Activated T-cell treated with anti-CD3 and anti-CD28 coated beads, Interleukin-2, amount 50 U/mL, for 24 hours (primary cell): ENCODE results near the gene EP300.
"Not testable (repeated sequence)": the region's sequence is repeated elsewhere in the genome, so short reads cannot be mapped to it uniquely, and the experiment has no call there.

Experiments used
- DNase-seq: peaks from one replicate; pipeline ENCODE4 v3.0.0-alpha.2; 2020
- H3K27ac Mint-ChIP-seq: 2 replicates; pipeline ENCODE4 v1.8.0; 2020; ENCODE audit warnings: mild to moderate bottlenecking, mixed read lengths
- H3K27me3 Mint-ChIP-seq: 2 replicates; pipeline ENCODE4 v1.8.0; 2020; ENCODE audit warnings: mixed read lengths
- H3K36me3 Mint-ChIP-seq: 2 replicates; pipeline ENCODE4 v1.8.0; 2020; ENCODE audit warnings: low read depth, mixed read lengths
- H3K4me1 Mint-ChIP-seq: 2 replicates; pipeline ENCODE4 v1.8.0; 2020; ENCODE audit warnings: low read depth, mixed read lengths
- H3K4me3 Mint-ChIP-seq: 2 replicates; pipeline ENCODE4 v1.8.0; 2020; ENCODE audit warnings: mild to moderate bottlenecking, moderate library complexity, mixed read lengths
- H3K9me3 Mint-ChIP-seq: 2 replicates; pipeline ENCODE4 v1.8.0; 2020; ENCODE audit warnings: mixed read lengths

Gene EP300

DNA sequence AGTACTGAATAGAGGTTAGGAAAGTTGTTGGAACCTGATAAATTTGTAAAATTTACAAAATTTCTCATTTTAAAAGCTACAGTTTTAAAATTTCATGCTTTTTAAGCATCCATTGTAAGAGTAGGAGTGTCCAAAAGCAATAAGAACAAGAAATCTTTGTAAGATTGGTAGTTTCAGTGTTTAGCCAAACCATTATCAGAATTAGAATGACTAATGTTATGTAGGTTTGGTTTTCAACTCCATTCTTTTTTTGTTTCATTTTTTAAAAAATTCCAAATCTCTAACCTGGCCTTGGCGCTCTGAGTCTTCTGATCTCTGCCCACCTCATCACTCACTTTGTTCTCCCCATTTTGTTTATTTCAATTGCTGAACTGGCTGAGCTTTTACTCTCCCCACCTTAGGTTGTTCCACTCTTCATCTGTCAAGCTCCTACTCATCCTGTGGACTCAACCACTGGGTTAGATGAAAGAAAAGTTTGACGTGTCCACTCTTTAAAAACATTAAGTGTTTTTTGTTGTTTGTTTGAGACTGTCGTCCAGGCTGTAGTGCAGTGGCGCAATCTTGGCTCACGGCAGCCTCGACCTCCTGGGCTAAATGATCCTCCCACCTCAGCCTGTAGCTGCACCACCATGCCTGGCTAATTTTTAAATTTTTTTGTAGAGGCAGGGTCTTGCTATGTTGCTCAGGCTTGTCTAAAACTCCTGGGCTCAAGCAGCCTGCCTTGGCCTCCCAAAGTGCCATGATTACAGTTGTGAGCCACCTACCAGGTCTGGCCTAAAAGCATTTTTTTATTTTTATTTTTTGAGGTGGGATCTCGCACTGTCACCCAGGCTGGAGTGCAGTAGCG, 14.0 kb downstream of the EP300 start:
- DNase-seq, result no peak
- Mint-ChIP-seq H3K9me3 (no peaks in the 10 kb centered on the region), H3K4me3 (peak overlapping the region; percentile 9), H3K27ac (peak overlapping the region; percentile 85), H3K4me1 (peaks cover 67% of the 10 kb centered on the region), H3K36me3 (peaks cover 48% of the 10 kb centered on the region), H3K27me3 (no peaks in the 10 kb centered on the region)

DNA sequence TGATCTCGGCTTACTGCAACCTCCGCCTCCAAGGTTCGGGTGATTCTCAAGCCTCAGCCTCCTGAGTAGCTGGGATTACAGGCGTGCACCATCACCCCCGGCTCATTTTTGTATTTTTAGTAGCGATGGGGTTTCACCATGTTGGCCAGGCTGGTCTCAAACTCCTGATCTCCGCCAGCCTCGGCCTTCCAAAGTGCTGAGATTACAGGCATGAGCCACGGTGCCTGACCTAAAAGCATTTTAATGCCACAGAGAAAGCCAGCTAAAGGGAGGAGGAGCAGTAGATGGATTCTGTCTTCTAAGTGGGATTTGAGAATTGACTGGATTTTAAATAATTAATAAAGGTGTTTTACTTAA, 14.6 kb downstream of the EP300 start:
- Mint-ChIP-seq H3K36me3 (peaks cover 46% of the 10 kb centered on the region), H3K27ac (peak overlapping the region; percentile 85), H3K4me1 (peaks cover 65% of the 10 kb centered on the region)
- DNase-seq, H3K4me3 Mint-ChIP-seq, H3K27me3 Mint-ChIP-seq, H3K9me3 Mint-ChIP-seq: not testable (repeated sequence)

DNA sequence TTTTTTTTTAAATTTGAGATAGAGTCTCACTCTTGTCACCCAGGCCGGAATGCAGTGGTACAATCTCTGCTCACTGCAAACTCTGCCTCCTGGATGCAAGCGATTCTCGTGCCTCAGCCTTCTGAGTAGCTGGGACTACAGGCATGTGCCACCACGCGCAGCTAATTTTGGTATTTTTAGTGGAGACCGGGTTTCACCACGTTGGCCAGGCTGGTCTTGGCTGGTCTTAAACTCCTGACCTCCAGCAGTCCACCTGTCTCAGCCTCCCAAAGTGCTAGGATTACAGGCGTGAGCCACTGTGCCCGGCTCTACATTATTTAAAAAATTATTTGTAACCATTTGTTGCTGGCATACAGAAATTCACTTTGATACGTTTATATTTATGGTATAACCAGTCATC, 18.6 kb downstream of the EP300 start:
- peaks cover 54% of the 10 kb centered on the region for H3K4me1 Mint-ChIP-seq
- no peak overlapping the region for H3K4me3 Mint-ChIP-seq
- DNase-seq, result no peak
- no peak overlapping the region for H3K27ac Mint-ChIP-seq
- no peaks in the 10 kb centered on the region for H3K9me3 Mint-ChIP-seq
- no peaks in the 10 kb centered on the region for H3K27me3 Mint-ChIP-seq
- H3K36me3 Mint-ChIP-seq, result peaks cover 47% of the 10 kb centered on the region

DNA sequence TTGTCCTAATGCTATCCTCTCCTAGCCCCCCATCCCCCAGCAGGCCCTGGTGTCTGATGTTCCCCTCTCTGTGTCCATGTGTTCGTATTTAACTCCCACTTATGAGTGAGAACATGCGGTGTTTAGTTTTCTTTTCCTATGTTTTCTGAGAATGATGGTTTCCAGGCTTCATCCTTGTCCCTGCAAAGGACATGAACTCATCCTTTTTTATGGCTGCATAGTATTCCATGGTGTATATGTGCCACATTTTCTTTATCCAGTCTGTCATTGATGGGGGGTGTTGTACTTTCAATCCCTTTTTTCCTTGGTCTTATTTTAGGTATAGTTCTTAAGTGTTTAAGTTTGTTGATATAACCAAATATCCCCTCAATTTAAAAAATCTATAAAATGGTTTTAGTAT, 23.9 kb downstream of the EP300 start:
- H3K9me3 Mint-ChIP-seq, result no peaks in the 10 kb centered on the region
- H3K4me3 Mint-ChIP-seq, result no peak overlapping the region
- H3K27me3 Mint-ChIP-seq, result no peaks in the 10 kb centered on the region
- no peak overlapping the region for H3K27ac Mint-ChIP-seq
- peaks cover 71% of the 10 kb centered on the region for H3K36me3 Mint-ChIP-seq
- DNase-seq, result no peak
- peaks cover 47% of the 10 kb centered on the region for H3K4me1 Mint-ChIP-seq

DNA sequence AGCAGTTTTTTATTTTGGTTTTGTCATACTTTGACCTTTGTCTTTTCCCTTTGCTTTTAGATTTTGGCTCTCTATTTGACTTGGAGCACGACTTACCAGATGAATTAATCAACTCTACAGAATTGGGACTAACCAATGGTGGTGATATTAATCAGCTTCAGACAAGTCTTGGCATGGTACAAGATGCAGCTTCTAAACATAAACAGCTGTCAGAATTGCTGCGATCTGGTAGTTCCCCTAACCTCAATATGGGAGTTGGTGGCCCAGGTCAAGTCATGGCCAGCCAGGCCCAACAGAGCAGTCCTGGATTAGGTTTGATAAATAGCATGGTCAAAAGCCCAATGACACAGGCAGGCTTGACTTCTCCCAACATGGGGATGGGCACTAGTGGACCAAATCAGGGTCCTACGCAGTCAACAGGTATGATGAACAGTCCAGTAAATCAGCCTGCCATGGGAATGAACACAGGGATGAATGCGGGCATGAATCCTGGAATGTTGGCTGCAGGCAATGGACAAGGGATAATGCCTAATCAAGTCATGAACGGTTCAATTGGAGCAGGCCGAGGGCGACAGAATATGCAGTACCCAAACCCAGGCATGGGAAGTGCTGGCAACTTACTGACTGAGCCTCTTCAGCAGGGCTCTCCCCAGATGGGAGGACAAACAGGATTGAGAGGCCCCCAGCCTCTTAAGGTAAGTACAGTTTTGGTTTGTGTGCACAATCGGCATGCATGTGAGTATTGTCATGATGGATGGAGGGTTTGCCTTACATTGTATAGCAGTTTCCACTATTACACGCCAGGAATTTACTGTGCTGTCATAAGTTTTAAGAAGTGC, 25.0 kb downstream of the EP300 start:
- no peak overlapping the region for H3K4me3 Mint-ChIP-seq

DNA sequence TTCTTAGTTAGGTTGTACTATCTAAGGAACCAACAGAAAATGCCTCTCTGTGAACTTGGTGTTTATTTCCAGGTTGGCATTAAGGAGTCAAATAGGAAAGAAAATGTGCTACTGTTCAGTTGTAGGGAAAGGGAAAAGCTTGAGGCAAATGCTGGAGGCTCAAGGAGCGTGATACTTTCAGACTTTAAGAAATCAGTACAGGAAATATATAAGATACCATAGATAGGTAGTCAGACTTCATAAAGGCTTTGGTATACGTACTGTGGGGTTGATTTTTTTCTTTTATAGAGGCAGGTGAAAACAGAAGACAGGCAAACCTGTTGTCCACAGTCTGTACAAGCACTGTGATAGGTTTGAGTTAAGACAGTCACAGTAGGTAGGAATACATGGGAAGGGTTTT, 30.8 kb downstream of the EP300 start:
- H3K4me1 Mint-ChIP-seq, result peaks cover 30% of the 10 kb centered on the region
- peaks cover 78% of the 10 kb centered on the region for H3K36me3 Mint-ChIP-seq
- DNase-seq, result no peak
- H3K9me3 Mint-ChIP-seq, result no peaks in the 10 kb centered on the region
- no peaks in the 10 kb centered on the region for H3K27me3 Mint-ChIP-seq
- no peak overlapping the region for H3K4me3 Mint-ChIP-seq
- peak overlapping the region; percentile 29 for H3K27ac Mint-ChIP-seq

More for the DNA sequence above, 25.0 kb downstream of the EP300 start:
- DNase-seq, result no peak
- Mint-ChIP-seq H3K4me1 (peaks cover 52% of the 10 kb centered on the region), H3K27me3 (no peaks in the 10 kb centered on the region), H3K9me3 (no peaks in the 10 kb centered on the region), H3K36me3 (peaks cover 75% of the 10 kb centered on the region), H3K27ac (peak overlapping the region; percentile 65)

DNA sequence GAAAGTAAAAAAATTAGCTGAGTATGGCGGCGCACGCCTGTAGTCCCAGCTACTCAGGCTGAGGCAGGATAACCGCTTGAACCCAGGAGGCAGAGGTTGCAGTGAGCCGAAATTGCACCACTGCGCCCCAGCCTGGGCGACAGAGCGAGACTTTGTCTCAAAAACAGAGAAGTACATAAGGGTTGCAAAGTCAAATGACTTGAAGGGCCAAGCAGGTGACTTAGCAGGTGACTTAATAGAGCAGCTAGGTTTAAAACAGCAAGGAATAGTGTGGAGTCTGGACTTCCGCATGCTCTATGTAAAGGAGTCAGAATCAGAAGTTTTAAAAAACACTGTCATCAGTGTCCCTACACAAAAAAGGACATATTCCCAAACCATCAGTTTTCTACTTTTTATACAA, 31.7 kb downstream of the EP300 start:
- DNase-seq, result no peak
- H3K9me3 Mint-ChIP-seq, result no peaks in the 10 kb centered on the region
- no peaks in the 10 kb centered on the region for H3K27me3 Mint-ChIP-seq
- peak overlapping the region; percentile 44 for H3K27ac Mint-ChIP-seq
- no peak overlapping the region for H3K4me3 Mint-ChIP-seq
- H3K36me3 Mint-ChIP-seq, result peaks cover 79% of the 10 kb centered on the region
- H3K4me1 Mint-ChIP-seq, result peaks cover 30% of the 10 kb centered on the region

DNA sequence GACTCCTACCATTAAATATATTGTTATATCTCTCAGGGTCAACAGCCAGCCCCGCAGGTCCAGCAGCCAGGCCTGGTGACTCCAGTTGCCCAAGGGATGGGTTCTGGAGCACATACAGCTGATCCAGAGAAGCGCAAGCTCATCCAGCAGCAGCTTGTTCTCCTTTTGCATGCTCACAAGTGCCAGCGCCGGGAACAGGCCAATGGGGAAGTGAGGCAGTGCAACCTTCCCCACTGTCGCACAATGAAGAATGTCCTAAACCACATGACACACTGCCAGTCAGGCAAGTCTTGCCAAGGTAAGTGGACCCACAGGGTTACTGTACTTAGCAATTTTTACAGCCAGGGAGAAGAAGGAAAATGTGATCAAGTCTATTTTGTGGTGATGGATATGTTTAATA, 35.1 kb downstream of the EP300 start:
- H3K4me1 Mint-ChIP-seq, result peaks cover 6% of the 10 kb centered on the region
- H3K36me3 Mint-ChIP-seq, result peaks cover 81% of the 10 kb centered on the region
- peak overlapping the region; percentile 24 for H3K27ac Mint-ChIP-seq
- no peaks in the 10 kb centered on the region for H3K9me3 Mint-ChIP-seq
- H3K27me3 Mint-ChIP-seq, result no peaks in the 10 kb centered on the region
- no peak overlapping the region for H3K4me3 Mint-ChIP-seq
- no peak for DNase-seq

DNA sequence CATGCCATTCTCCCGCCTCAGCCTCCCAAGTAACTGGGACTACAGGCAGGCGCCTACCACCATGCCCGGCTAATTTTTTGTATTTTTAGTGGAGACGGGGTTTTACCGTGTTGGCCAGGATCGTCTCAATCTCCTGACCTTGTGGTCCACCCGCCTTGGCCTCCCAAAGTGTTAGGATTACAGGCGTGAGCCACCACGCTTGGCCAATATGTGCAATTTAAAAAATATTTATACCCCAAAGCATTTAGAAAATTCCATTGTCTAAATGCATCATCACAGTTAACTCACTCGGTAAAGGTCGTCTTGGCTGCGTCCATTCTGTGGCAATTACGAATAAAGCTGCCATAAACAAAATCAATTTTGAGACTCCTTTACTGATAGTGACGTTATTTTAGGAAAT, 36.2 kb downstream of the EP300 start:
- Mint-ChIP-seq H3K9me3 (no peaks in the 10 kb centered on the region), H3K4me3 (no peak overlapping the region), H3K4me1 (no peaks in the 10 kb centered on the region), H3K27ac (no peak overlapping the region), H3K36me3 (peaks cover 87% of the 10 kb centered on the region), H3K27me3 (no peaks in the 10 kb centered on the region)
- no peak for DNase-seq

DNA sequence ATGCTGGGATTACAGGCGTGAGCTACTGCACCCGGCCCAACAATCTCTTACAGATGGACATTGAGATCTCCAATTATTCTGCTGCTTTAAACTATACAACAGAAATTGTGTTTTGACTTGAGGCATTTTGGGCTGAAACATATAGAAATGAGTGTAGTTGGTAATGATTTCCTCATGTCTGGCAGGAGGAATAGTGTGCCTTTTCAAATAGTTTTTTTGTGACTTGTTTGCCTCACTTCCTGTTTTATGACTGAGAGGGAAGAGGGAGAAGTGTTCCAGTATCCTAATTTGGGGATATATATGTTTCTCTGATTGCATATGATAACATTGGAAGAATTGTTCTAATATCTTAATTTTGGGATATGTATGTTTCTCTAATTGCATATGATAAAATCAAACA, 40.2 kb downstream of the EP300 start:
- Mint-ChIP-seq H3K36me3 (peaks cover 96% of the 10 kb centered on the region), H3K27ac (peak overlapping the region; percentile 37), H3K9me3 (no peaks in the 10 kb centered on the region), H3K27me3 (no peaks in the 10 kb centered on the region), H3K4me3 (no peak overlapping the region), H3K4me1 (no peaks in the 10 kb centered on the region)
- DNase-seq, result no peak

DNA sequence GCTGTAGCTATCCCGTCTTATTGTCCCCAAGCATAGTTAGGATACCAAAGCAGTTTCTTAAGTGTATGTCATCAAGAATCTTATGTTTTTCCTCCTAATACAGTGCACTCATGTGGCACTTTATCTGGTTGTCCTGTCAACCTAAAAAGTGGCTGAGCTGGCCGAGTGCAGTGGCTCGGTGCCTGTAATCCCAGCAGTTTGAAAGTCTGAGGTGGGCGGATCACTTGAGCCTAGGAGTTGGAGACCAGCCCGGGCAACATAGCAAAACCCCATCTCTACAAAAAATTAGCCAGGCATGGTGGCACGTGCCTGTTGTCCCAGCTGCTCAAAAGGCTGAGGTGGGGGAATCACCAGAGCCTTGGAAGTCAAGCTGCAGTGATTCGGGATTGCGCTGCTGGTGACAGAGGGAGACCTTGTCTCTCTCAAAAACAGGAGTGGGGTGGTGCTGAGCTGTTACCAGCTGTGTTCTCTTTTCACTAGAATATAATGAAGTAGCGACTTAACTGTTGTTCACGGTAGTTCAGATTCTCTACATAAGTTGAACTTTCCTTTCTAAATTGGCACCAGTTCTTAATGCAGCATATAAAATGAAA, 48.1 kb downstream of the EP300 start:
- Mint-ChIP-seq H3K4me1 (no peaks in the 10 kb centered on the region), H3K36me3 (peaks cover 97% of the 10 kb centered on the region), H3K9me3 (no peaks in the 10 kb centered on the region), H3K4me3 (no peak overlapping the region), H3K27me3 (no peaks in the 10 kb centered on the region), H3K27ac (peak overlapping the region; percentile 22)
- no peak for DNase-seq

DNA sequence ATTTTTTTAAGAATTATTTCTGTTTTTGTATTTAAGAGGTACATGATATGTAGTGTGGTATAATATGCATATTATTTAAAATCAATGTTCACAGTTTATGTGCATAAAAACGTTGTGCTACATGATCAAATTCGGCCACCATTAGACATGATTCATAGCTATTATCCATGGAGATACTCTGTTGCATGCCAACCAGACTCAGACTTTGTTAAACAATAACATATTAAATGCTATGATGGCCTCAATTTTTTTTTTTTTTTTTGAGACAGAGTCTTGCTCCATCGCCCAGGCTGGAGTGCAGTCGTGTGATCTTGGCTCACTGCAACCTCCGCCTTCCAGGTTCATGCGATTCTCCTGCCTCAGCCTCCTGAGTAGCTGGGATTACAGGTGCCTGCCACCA, 53.5 kb downstream of the EP300 start:
- not testable (repeated sequence) for H3K4me1 Mint-ChIP-seq, H3K9me3 Mint-ChIP-seq, DNase-seq, H3K27ac Mint-ChIP-seq, H3K27me3 Mint-ChIP-seq, H3K4me3 Mint-ChIP-seq
- H3K36me3 Mint-ChIP-seq, result peaks cover 93% of the 10 kb centered on the region

DNA sequence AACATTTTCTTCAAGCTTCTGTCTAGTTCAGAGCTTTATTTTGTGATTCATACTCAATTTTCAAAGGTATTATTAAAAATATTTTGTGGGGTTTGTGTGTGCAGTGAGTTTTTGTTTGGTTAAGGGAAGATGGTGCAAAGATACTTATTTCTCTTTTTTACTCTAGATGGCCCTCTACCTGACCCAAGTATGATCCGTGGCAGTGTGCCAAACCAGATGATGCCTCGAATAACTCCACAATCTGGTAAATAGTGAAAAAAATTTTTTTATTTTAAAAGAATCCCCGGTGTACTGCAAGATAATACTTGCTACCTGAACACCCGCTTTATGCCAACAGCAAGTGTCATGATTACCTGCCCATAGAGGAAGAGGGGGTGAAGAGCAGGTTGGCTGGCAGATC, 54.2 kb downstream of the EP300 start:
- H3K4me1 Mint-ChIP-seq, result no peaks in the 10 kb centered on the region
- no peaks in the 10 kb centered on the region for H3K27me3 Mint-ChIP-seq
- no peak for DNase-seq
- H3K4me3 Mint-ChIP-seq, result no peak overlapping the region
- H3K27ac Mint-ChIP-seq, result no peak overlapping the region
- H3K36me3 Mint-ChIP-seq, result peaks cover 93% of the 10 kb centered on the region
- H3K9me3 Mint-ChIP-seq, result no peaks in the 10 kb centered on the region

DNA sequence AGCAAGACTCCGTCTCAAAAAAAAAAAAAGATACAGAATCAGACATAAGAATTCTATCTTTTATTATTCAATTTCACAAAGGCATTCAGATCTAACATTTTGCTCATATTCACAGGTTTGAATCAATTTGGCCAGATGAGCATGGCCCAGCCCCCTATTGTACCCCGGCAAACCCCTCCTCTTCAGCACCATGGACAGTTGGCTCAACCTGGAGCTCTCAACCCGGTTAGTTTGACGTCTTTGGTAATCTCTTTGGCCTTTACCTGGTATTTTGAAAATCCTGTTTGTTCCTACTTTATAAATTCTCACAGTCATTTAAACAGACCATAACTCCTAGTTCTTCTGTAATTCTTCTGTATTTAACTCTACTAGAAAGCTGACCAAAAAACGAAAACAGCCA, 55.3 kb downstream of the EP300 start:
- no peaks in the 10 kb centered on the region for H3K9me3 Mint-ChIP-seq
- H3K4me3 Mint-ChIP-seq, result no peak overlapping the region
- no peaks in the 10 kb centered on the region for H3K27me3 Mint-ChIP-seq
- H3K27ac Mint-ChIP-seq, result no peak overlapping the region
- DNase-seq, result no peak
- H3K36me3 Mint-ChIP-seq, result peaks cover 92% of the 10 kb centered on the region
- no peaks in the 10 kb centered on the region for H3K4me1 Mint-ChIP-seq

DNA sequence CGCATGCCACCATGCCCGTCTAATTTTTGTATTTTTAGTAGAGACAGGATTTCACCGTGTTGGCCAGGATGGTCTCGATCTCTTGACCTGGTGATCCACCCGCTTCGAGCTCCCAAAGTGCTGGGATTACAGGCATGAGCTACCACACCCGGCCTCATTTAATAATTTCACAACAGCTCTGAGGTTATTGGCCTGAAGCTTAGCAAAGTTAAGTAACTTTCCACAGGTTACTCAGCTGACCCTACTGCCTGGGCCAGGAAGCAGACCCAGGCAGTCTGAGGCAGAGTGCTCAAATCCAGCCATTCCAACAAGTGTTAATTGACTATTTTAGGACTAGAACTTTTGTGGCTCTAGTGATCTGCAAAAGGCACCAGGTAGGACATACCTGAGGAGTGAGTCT, 60.5 kb downstream of the EP300 start:
- H3K36me3 Mint-ChIP-seq, result peaks cover 99% of the 10 kb centered on the region
- no peaks in the 10 kb centered on the region for H3K27me3 Mint-ChIP-seq
- DNase-seq, result no peak
- no peak overlapping the region for H3K4me3 Mint-ChIP-seq
- H3K9me3 Mint-ChIP-seq, result no peaks in the 10 kb centered on the region
- H3K4me1 Mint-ChIP-seq, result no peaks in the 10 kb centered on the region
- H3K27ac Mint-ChIP-seq, result no peak overlapping the region
